Measurements from ENCODE around the gene ZNF275. TPM values are rescaled to one million over a fixed set of nuclear protein-coding genes. Genes with fewer than 3 reads are reported as not detected.
"Not testable (repeated sequence)": the region's sequence is repeated elsewhere in the genome, so short reads cannot be mapped to it uniquely, and the experiment has no call there.

Gene ZNF275
- total and polyA plus RNA-seq, 2 experiments from 2014 or later = 4.0 to 10.2 TPM

GRCh38 chrX:153381684-153382532 lies 48.0 kb downstream of the ZNF275 start:
- Histone ChIP-seq H3K36me3 (replicated peaks; ENCODE audit: insufficient read depth, low read depth) (no peaks in the 10 kb centered on the region), H3K9me3 (ENCODE audit: low read depth) (no peaks in the 10 kb centered on the region), H3K27ac (peak overlapping the region; percentile 83), H3K9me2 (replicated peaks; ENCODE audit: insufficient read depth) (no peaks in the 10 kb centered on the region), H3K27me3 (no peaks in the 10 kb centered on the region), H2AFZ (no peak overlapping the region), H3K4me3 (no peak overlapping the region), H3K4me1 (ENCODE audit: insufficient read depth) (no peaks in the 10 kb centered on the region), H4K20me1 (ENCODE audit: insufficient read depth, poor library complexity, severe bottlenecking) (no peaks in the 10 kb centered on the region), H3K79me2 (no peaks in the 10 kb centered on the region), H3K4me2 (peak overlapping the region; percentile 53)
- DNase-seq (ENCODE audit: low spot score) = peak; percentile 75
- 56% methylated on average over 12 of the region's 12 CpGs for WGBS (ENCODE audit: low lambda C conversion rate, missing lambda C conversion rate)
- TF ChIP-seq EZH2 (IDR thresholded peaks at IDR 0.05; ENCODE audit: borderline replicate concordance) (no peak), CTCF (IDR thresholded peaks at IDR 0.05; ENCODE audit: poor library complexity) (peak; percentile 18), EZH2phosphoT487 (IDR thresholded peaks at IDR 0.05; ENCODE audit: low read depth, severe bottlenecking, unreplicated experiment) (no peak)

GRCh38 chrX:153382563-153383482 lies 48.9 kb downstream of the ZNF275 start:
- Histone ChIP-seq H4K20me1 (ENCODE audit: insufficient read depth, poor library complexity, severe bottlenecking) (no peaks in the 10 kb centered on the region), H3K27me3 (no peaks in the 10 kb centered on the region), H3K4me2 (peak overlapping the region; percentile 53), H3K27ac (peak overlapping the region; percentile 83), H3K36me3 (replicated peaks; ENCODE audit: insufficient read depth, low read depth) (no peaks in the 10 kb centered on the region), H2AFZ (no peak overlapping the region), H3K9me2 (replicated peaks; ENCODE audit: insufficient read depth) (no peaks in the 10 kb centered on the region), H3K9me3 (ENCODE audit: low read depth) (no peaks in the 10 kb centered on the region), H3K4me3 (no peak overlapping the region), H3K79me2 (no peaks in the 10 kb centered on the region), H3K4me1 (ENCODE audit: insufficient read depth) (no peaks in the 10 kb centered on the region)
- TF ChIP-seq EZH2phosphoT487 (IDR thresholded peaks at IDR 0.05; ENCODE audit: low read depth, severe bottlenecking, unreplicated experiment) (no peak), EZH2 (IDR thresholded peaks at IDR 0.05; ENCODE audit: borderline replicate concordance) (no peak), CTCF (IDR thresholded peaks at IDR 0.05; ENCODE audit: poor library complexity) (no peak)
- WGBS (ENCODE audit: low lambda C conversion rate, missing lambda C conversion rate) = 84% methylated on average over 3 of the region's 3 CpGs
- DNase-seq (ENCODE audit: low spot score) = no peak

GRCh38 chrX:153384390-153384789 lies 50.4 kb downstream of the ZNF275 start:
- Histone ChIP-seq H3K27ac (no peak overlapping the region), H3K9me3 (ENCODE audit: low read depth) (no peaks in the 10 kb centered on the region), H3K4me3 (no peak overlapping the region), H3K27me3 (no peaks in the 10 kb centered on the region), H3K4me1 (ENCODE audit: insufficient read depth) (no peaks in the 10 kb centered on the region), H3K36me3 (replicated peaks; ENCODE audit: insufficient read depth, low read depth) (no peaks in the 10 kb centered on the region), H3K79me2 (no peaks in the 10 kb centered on the region), H3K4me2 (no peak overlapping the region), H4K20me1 (ENCODE audit: insufficient read depth, poor library complexity, severe bottlenecking) (no peaks in the 10 kb centered on the region), H2AFZ (no peak overlapping the region), H3K9me2 (replicated peaks; ENCODE audit: insufficient read depth) (no peaks in the 10 kb centered on the region)
- DNase-seq (ENCODE audit: low spot score) = no peak
- 86% methylated on average over 6 of the region's 6 CpGs for WGBS (ENCODE audit: low lambda C conversion rate, missing lambda C conversion rate)
- TF ChIP-seq CTCF (IDR thresholded peaks at IDR 0.05; ENCODE audit: poor library complexity) (no peak), EZH2 (IDR thresholded peaks at IDR 0.05; ENCODE audit: borderline replicate concordance) (no peak)

GRCh38 chrX:153384973-153385372 lies 51.0 kb downstream of the ZNF275 start:
- H2AFZ ChIP-seq; H3K36me3 ChIP-seq (replicated peaks; ENCODE audit: insufficient read depth, low read depth); H3K9me3 ChIP-seq (ENCODE audit: low read depth); H3K4me2 ChIP-seq; H3K79me2 ChIP-seq; H3K4me3 ChIP-seq; DNase-seq (ENCODE audit: low spot score); H3K27me3 ChIP-seq; H3K27ac ChIP-seq; H4K20me1 ChIP-seq (ENCODE audit: insufficient read depth, poor library complexity, severe bottlenecking); H3K9me2 ChIP-seq (replicated peaks; ENCODE audit: insufficient read depth); H3K4me1 ChIP-seq (ENCODE audit: insufficient read depth): not testable (repeated sequence)
- WGBS (ENCODE audit: low lambda C conversion rate, missing lambda C conversion rate) = 71% methylated on average over 2 of the region's 2 CpGs

Measured in hepatocyte (in vitro differentiated cells).